HCT116 (cell line): ENCODE results near the gene WIPF3. TPM values are rescaled to one million over a fixed set of nuclear protein-coding genes. Genes with fewer than 3 reads are reported as not detected.

Experiments
- ATAC-seq: fragments of 200-7000 bp; cut with Tn5 transposase; 2 replicates; pipeline ENCODE4 v1.9.1; 2020; ENCODE audit warnings: mild to moderate bottlenecking, moderate library complexity
- BruUV-seq: library from RNA; stranded (reverse); fragments of 400-500 nt; replicated peaks from 2 replicates; lab custom pipeline; 2021; lab: Mats Ljungman, UMichigan
- CTCF ChIA-PET: fragments of 300-600 bp; sonication (Branson Sonifier 250); formaldehyde crosslinking; loops from one replicate; lab custom pipeline; 2021; ENCODE audit warnings: antibody characterized with exemption; lab: Charles Lee
- POLR2A ChIA-PET: fragments of 300-600, 350-600 bp; sonication (Branson Sonifier 250); formaldehyde crosslinking; loops from one replicate; lab custom pipeline; 2021; ENCODE audit warnings: antibody characterized with exemption; lab: Charles Lee
- RAD21 ChIA-PET, 2 experiments: fragments of 300-600 bp; sonication (Branson Sonifier 250); formaldehyde crosslinking; loops; one replicate each; lab custom pipeline; 2023; ENCODE audit warnings: low total read pairs in 2 of 2; ENCODE audit not compliant: uncharacterized antibody in 2 of 2, unreplicated experiment in 2 of 2, low non-redundant PET in 1 of 2; lab: Charles Lee
- DNase-seq: peaks from one replicate; pipeline ENCODE4 v3.0.0-alpha.2; 2010; ENCODE audit warnings: low read depth, low spot score
- H2AFZ ChIP-seq: fragments of 200-600 bp; shearing (Covaris generic), sonication (generic); 2 replicates; pipeline ENCODE4 v1.6.1; 2017; ENCODE audit warnings: low read depth, mixed run types, mixed read lengths, antibody characterized with exemption, low read length; ENCODE audit not compliant: poor library complexity, severe bottlenecking
- H3K27ac ChIP-seq: 2 replicates; pipeline ENCODE4 v1.5.1; 2012; ENCODE audit warnings: low read depth, low read length
- H3K27me3 ChIP-seq: fragments of 200-600 bp; sonication (generic); 2 replicates; pipeline ENCODE4 v1.6.1; 2016; ENCODE audit warnings: mixed run types, low read length, mixed read lengths; ENCODE audit not compliant: insufficient read depth
- H3K36me3 ChIP-seq, 2 experiments: fragments of 200-500 bp in 1 of 2; fragments of 200-600 bp in 1 of 2; sonication (Bioruptor generic) in 1 of 2; sonication (generic) in 1 of 2; 2 replicates each; pipeline versions ENCODE4 v1.5.1 to v1.6.1; 2014 to 2016; ENCODE audit warnings: low read length in 2 of 2, inconsistent platforms in 1 of 2, mixed read lengths in 1 of 2, mixed run types in 1 of 2; ENCODE audit not compliant: insufficient read depth in 2 of 2, control insufficient read depth in 1 of 2
- H3K4me1 ChIP-seq, 2 experiments: fragments of 200-600 bp in 1 of 2; sonication (generic) in 1 of 2; 2 replicates each; pipeline versions ENCODE4 v1.5.1 to v1.6.1; 2012 to 2017; ENCODE audit warnings: low read length in 2 of 2, inconsistent platforms in 1 of 2, mild to moderate bottlenecking in 1 of 2, mixed read lengths in 1 of 2, mixed run types in 1 of 2, moderate library complexity in 1 of 2; ENCODE audit not compliant: insufficient read depth in 2 of 2, control insufficient read depth in 1 of 2
- H3K4me2 ChIP-seq: fragments of 200-600 bp; sonication (generic); 2 replicates; pipeline ENCODE4 v1.6.1; 2017; ENCODE audit warnings: mixed run types, low read length, mixed read lengths
- H3K4me3 ChIP-seq, 2 experiments: fragments of 200-600 bp in 1 of 2; sonication (generic) in 1 of 2; replicated peaks in 1 of 2; 2 replicates each; pipeline ENCODE4 v1.5.1; 2011 to 2016; ENCODE audit warnings: low read length in 2 of 2, control low read depth in 1 of 2, low read depth in 1 of 2, mild to moderate bottlenecking in 1 of 2, mixed read lengths in 1 of 2, mixed run types in 1 of 2
- H3K79me2 ChIP-seq: fragments of 200-600 bp; sonication (generic); 2 replicates; pipeline ENCODE4 v1.6.1; 2017; ENCODE audit warnings: mild to moderate bottlenecking, mixed run types, low read length, moderate library complexity, mixed read lengths; ENCODE audit not compliant: insufficient read depth
- H3K9ac ChIP-seq: fragments of 200-600 bp; sonication (generic); 2 replicates; pipeline ENCODE4 v1.6.1; 2016; ENCODE audit warnings: low read length, mixed read lengths
- H3K9me2 ChIP-seq: fragments of 200-600 bp; sonication (generic), shearing (Covaris generic); 2 replicates; pipeline ENCODE4 v1.6.1; 2017; ENCODE audit warnings: mixed run types, mild to moderate bottlenecking, moderate library complexity; ENCODE audit not compliant: insufficient read depth
- H3K9me3 ChIP-seq, 2 experiments: fragments of 200-500 bp in 1 of 2; fragments of 200-600 bp in 1 of 2; sonication (Bioruptor generic) in 1 of 2; sonication (generic) in 1 of 2; 2 replicates each; pipeline ENCODE4 v1.6.1; 2014 to 2017; ENCODE audit warnings: low read length in 2 of 2, mixed read lengths in 2 of 2, inconsistent platforms in 1 of 2, low read depth in 1 of 2, mild to moderate bottlenecking in 1 of 2, mixed run types in 1 of 2, moderate library complexity in 1 of 2; ENCODE audit not compliant: control insufficient read depth in 1 of 2, insufficient read depth in 1 of 2
- H4K20me1 ChIP-seq: fragments of 200-600 bp; sonication (generic), shearing (Covaris generic); 2 replicates; pipeline ENCODE4 v1.6.1; 2017; ENCODE audit warnings: mixed run types, mild to moderate bottlenecking, moderate library complexity; ENCODE audit not compliant: insufficient read depth
- CBX3 ChIP-seq: IDR thresholded peaks from 2 replicates; pipeline ENCODE4 v1.6.1; 2012; ENCODE audit warnings: low read depth
- EGR1 ChIP-seq: IDR thresholded peaks from 2 replicates; pipeline ENCODE4 v1.6.1; 2012; ENCODE audit warnings: low read depth
- ELF1 ChIP-seq: IDR thresholded peaks from 2 replicates; pipeline ENCODE4 v1.6.1; 2012; ENCODE audit warnings: low read depth, borderline replicate concordance
- EZH2 ChIP-seq: fragments of 200-600 bp; sonication (generic); IDR thresholded peaks from 2 replicates; pipeline ENCODE4 v1.6.1; 2017; ENCODE audit warnings: antibody characterized with exemption, mixed run types
- EZH2phosphoT487 ChIP-seq: fragments of 200-600 bp; IDR thresholded peaks from 2 replicates; pipeline ENCODE4 v1.6.1; 2018; ENCODE audit warnings: antibody characterized with exemption, borderline replicate concordance
- RAD21 ChIP-seq: IDR thresholded peaks from 2 replicates; pipeline ENCODE4 v1.6.1; 2012; ENCODE audit warnings: low read depth, mild to moderate bottlenecking
- SIN3A ChIP-seq: IDR thresholded peaks from 2 replicates; pipeline ENCODE4 v1.6.1; 2012; ENCODE audit warnings: low read depth
- SP1 ChIP-seq: IDR thresholded peaks from 2 replicates; pipeline ENCODE4 v1.6.1; 2012; ENCODE audit warnings: low read depth
- ZBTB33 ChIP-seq: IDR thresholded peaks from 2 replicates; pipeline ENCODE4 v1.6.1; 2011; ENCODE audit warnings: mild to moderate bottlenecking, low read length, moderate library complexity; ENCODE audit not compliant: insufficient replicate concordance; ENCODE audit errors: extremely low read depth
- intact Hi-C: fragments of 100-400 bp; cut with micrococcal nuclease; formaldehyde crosslinking; loops from 2 replicates; pipeline ENCODE4 v1.10.0; 2022
- total RNA-seq: library from RNA; stranded (reverse); gene quantifications from one replicate; pipeline ENCODE4 v1.2.1, GENCODE V29; 2021; ENCODE audit not compliant: unreplicated experiment
- TF ChIP-seq, protein P1 (sequence below), 3 experiments: fragments of 200-600 bp in 1 of 3; sonication (generic) in 1 of 3; IDR thresholded peaks in 2 of 3; conservative IDR thresholded peaks in 1 of 3; 2 replicates each; pipeline ENCODE4 v1.5.1; 2012 to 2017; ENCODE audit warnings: low read depth in 2 of 3, low read length in 2 of 3, antibody characterized with exemption in 1 of 3, borderline replicate concordance in 1 of 3, control low read depth in 1 of 3, mild to moderate bottlenecking in 1 of 3, mixed read lengths in 1 of 3, mixed run types in 1 of 3, moderate library complexity in 1 of 3; ENCODE audit not compliant: insufficient read depth in 1 of 3

The WIPF3 gene
- total RNA-seq, 1 experiment from 2014 or later = 8.6 TPM

DNA sequence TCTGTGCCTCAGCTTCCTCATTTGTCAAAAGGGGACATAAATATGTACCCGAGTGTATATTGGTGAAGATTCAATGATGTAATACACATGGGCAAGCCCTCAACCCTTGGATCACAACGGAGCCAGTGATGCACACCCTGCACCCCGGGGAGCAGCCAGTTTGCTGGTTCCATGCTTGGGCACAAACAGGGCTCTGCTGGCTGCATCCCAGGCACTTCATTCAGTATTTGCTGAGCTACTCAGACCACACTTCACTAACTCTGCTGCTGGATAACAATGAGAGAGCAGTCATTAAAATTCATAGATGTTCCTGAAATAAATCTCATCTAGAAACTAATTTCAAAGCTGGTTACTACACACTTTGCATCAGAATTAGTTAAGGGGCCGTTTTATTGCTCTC lies 111.3 kb downstream of the WIPF3 start:
- no peak overlapping the region for H2AFZ ChIP-seq
- ChIA-PET CTCF (no interaction called here), RAD21 (no interaction called here), POLR2A (no interaction called here)
- H3K9me2 ChIP-seq = no peaks in the 10 kb centered on the region
- H3K36me3 ChIP-seq = peaks cover 3% of the 10 kb centered on the region in 2 experiments; a peak in 2 of 4 replicates
- H3K4me1 ChIP-seq = no peaks in the 10 kb centered on the region
- TF ChIP-seq EZH2 = no peak
- no peak for TF ChIP-seq EZH2phosphoT487
- no peak for TF ChIP-seq SP1
- TF ChIP-seq, protein P1, sequence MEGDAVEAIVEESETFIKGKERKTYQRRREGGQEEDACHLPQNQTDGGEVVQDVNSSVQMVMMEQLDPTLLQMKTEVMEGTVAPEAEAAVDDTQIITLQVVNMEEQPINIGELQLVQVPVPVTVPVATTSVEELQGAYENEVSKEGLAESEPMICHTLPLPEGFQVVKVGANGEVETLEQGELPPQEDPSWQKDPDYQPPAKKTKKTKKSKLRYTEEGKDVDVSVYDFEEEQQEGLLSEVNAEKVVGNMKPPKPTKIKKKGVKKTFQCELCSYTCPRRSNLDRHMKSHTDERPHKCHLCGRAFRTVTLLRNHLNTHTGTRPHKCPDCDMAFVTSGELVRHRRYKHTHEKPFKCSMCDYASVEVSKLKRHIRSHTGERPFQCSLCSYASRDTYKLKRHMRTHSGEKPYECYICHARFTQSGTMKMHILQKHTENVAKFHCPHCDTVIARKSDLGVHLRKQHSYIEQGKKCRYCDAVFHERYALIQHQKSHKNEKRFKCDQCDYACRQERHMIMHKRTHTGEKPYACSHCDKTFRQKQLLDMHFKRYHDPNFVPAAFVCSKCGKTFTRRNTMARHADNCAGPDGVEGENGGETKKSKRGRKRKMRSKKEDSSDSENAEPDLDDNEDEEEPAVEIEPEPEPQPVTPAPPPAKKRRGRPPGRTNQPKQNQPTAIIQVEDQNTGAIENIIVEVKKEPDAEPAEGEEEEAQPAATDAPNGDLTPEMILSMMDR (IDR thresholded peaks at IDR 0.05 in 2 of 3, conservative IDR thresholded peaks at IDR 0.05 in 1 of 3; ENCODE audit: borderline replicate concordance in 1 of 3, insufficient read depth in 1 of 3, low read depth in 2 of 3, low read length in 2 of 3) = no peak
- no peak for TF ChIP-seq RAD21
- TF ChIP-seq ZBTB33 = no peak
- TF ChIP-seq EGR1 = no peak
- no peak for TF ChIP-seq ELF1
- no peak for TF ChIP-seq CBX3
- no peak for TF ChIP-seq SIN3A
- H3K9me3 ChIP-seq = no peaks in the 10 kb centered on the region
- no peak overlapping the region for H3K4me3 ChIP-seq
- intact Hi-C loops = no loop called here
- no peak overlapping the region for H3K27ac ChIP-seq
- no peak for DNase-seq
- H3K79me2 ChIP-seq = no peaks in the 10 kb centered on the region
- no peak overlapping the region for H3K4me2 ChIP-seq
- no TSS peak for BruUV-seq
- ATAC-seq = no peak
- H3K9ac ChIP-seq = no peak overlapping the region
- no peaks in the 10 kb centered on the region for H3K27me3 ChIP-seq
- H4K20me1 ChIP-seq = no peaks in the 10 kb centered on the region
